Psoas muscle (tissue), 8 donors: ENCODE results near the gene BRINP2. TPM values are rescaled to one million over a fixed set of nuclear protein-coding genes. Genes with fewer than 3 reads are reported as not detected.

ENCODE experiments used
- ATAC-seq, 4 donors: fragments of 200-7000 bp; cut with Tn5 transposase; one replicate each; pipeline ENCODE4 v1.9.1; 2020; ENCODE audit warnings: moderate library complexity in 3 of 4, mild to moderate bottlenecking in 2 of 4
- DNase-seq, 2 donors: peaks; one replicate each; pipeline ENCODE4 v3.0.0-alpha.2; 2020
- H3K27ac ChIP-seq: fragments of 200-600 bp; one replicate; pipeline ENCODE4 v1.8.0; 2022
- H3K27me3 ChIP-seq, 3 donors: fragments of 200-600 bp in 1 of 3; one replicate each; pipeline versions ENCODE4 v1.6.1 to v1.8.0; 2013 to 2022; ENCODE audit warnings: low read length in 2 of 3, mild to moderate bottlenecking in 2 of 3, moderate library complexity in 1 of 3; ENCODE audit not compliant: insufficient read depth in 3 of 3
- H3K36me3 ChIP-seq, 2 donors: fragments of 200-600 bp in 1 of 2; one replicate each; pipeline versions ENCODE4 v1.6.1 to v1.8.0; 2013 to 2022; ENCODE audit warnings: low read depth in 1 of 2, mild to moderate bottlenecking in 1 of 2, moderate library complexity in 1 of 2; ENCODE audit not compliant: insufficient read depth in 1 of 2
- H3K4me1 ChIP-seq: fragments of 200-600 bp; one replicate; pipeline ENCODE4 v1.8.0; 2022
- H3K4me3 ChIP-seq: fragments of 200-600 bp; one replicate; pipeline ENCODE4 v1.8.0; 2022; ENCODE audit warnings: mild to moderate bottlenecking
- H3K9me3 ChIP-seq: fragments of 200-600 bp; one replicate; pipeline ENCODE4 v1.8.0; 2022
- CTCF ChIP-seq: fragments of 200-600 bp; IDR thresholded peaks from one replicate; pipeline ENCODE4 v1.8.0; 2022; ENCODE audit warnings: antibody characterized with exemption
- WGBS, 3 donors: extraction: QIAGEN DNeasy Blood & Tissue Kit; methylation state at CpG; one replicate each; pipeline versions ENCODE4 v1.1.6 to v1.1.7; 2013; 5-methylcytosine and 5-hydroxymethylcytosine counted together
- intact Hi-C, 2 donors: fragments of 100-400 bp; cut with DNase I; formaldehyde crosslinking; loops; one replicate each; pipeline versions ENCODE4 v1.11.0 to v1.14.2; 2022
- polyA plus RNA-seq, 3 donors: library from polyadenylated mRNA; stranded (reverse); fragments of 200-250 nt; gene quantifications; one replicate each; pipeline ENCODE4 v1.2.3, GENCODE V29; 2013
- total RNA-seq, 4 donors: library from RNA; stranded (reverse); fragmentation: NEBNext Ultra II Directional in 2 of 4; extraction: Animal tissue kit (Norgen Biotek cat#: 25700) in 2 of 4; gene quantifications; one replicate each; pipeline versions ENCODE4 v1.2.1 to v1.2.4, GENCODE V29; 2021 to 2023
- donor health status: healthy with polysubstance abuse.
- donor health status: DM: no; HTN: no; CAD: no; lungs with moderate emphysema.
- donor health status: Bipolar disorder and iron deficiency.
- donor health status: healthy.
- donor health status: DM: yes; HTN: yes; CAD: no.
- donor health status: DM: no; HTN: no; CAD: no.
- donor health status: DM: no; HTN: no; CAD: no.
- donor health status: DM: yes; HTN: yes; CAD: no.

The BRINP2 gene
- total and polyA plus RNA-seq, 7 donors: 0.04 to 0.38 (median 0.23) TPM; not detected in 3

GRCh38 chr1:177133977-177134538 lies 36.7 kb upstream of the BRINP2 start:
- WGBS, 3 donors: 80 to 91% (median 84%) methylated on average over 4 of the region's 4 CpGs
- H3K27ac ChIP-seq: no peak overlapping the region

GRCh38 chr1:177135250-177135649 lies 35.5 kb upstream of the BRINP2 start:
- Histone ChIP-seq H3K4me1 (no peaks in the 10 kb centered on the region), H3K27ac (no peak overlapping the region), H3K4me3 (no peak overlapping the region), H3K27me3 (peaks cover 0 to under 1% (median 0%) of the 10 kb centered on the region in 3 donors), H3K9me3 (no peaks in the 10 kb centered on the region), H3K36me3 (no peaks in the 10 kb centered on the region)
- intact Hi-C loops: no loop called here
- DNase-seq (no peak), ATAC-seq (no peak)
- 52 to 58% (median 53%) methylated on average over 4 of the region's 4 CpGs for WGBS, 3 donors
- TF ChIP-seq CTCF: no peak

More at GRCh38 chr1:177133977-177134538, 36.7 kb upstream of the BRINP2 start:
- Histone ChIP-seq H3K36me3 (no peaks in the 10 kb centered on the region), H3K4me1 (no peaks in the 10 kb centered on the region), H3K27me3 (peaks cover 0 to 9% (median 0%) of the 10 kb centered on the region in 3 donors), H3K9me3 (no peaks in the 10 kb centered on the region), H3K4me3 (no peak overlapping the region)
- intact Hi-C loops: no loop called here
- TF ChIP-seq CTCF: no peak
- no peak for DNase-seq
- ATAC-seq: no peak

DNA sequence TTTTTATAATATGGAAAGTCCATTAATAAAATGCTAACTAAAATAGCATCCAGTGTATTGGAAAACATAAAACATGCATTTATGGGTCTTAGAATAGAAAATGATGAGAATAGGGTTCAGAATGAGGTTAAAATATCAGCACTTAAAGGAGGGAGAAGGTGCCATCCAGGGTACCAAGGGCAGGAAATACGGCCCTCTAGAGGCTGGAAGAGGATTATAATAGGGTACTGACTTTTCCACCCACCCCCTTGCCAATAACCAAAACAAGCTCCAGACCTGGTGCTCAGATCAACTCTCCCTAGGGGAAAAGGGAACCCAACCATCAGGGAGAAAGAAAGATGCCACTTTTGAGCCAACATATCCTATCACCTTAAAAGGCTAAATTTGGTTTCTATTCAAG lies 32.9 kb upstream of the BRINP2 start:
- no peaks in the 10 kb centered on the region for H3K4me1 ChIP-seq
- H3K27me3 ChIP-seq: peaks cover 0 to 5% (median 0%) of the 10 kb centered on the region in 3 donors
- WGBS, 3 donors: 43 to 54% (median 51%) methylated on average over 1 of the region's 1 CpG
- no peak overlapping the region for H3K4me3 ChIP-seq
- no peaks in the 10 kb centered on the region for H3K9me3 ChIP-seq
- DNase-seq (no peak), ATAC-seq (no peak)
- intact Hi-C loops: no loop called here
- no peak for TF ChIP-seq CTCF
- H3K36me3 ChIP-seq: no peaks in the 10 kb centered on the region
- H3K27ac ChIP-seq: no peak overlapping the region

DNA sequence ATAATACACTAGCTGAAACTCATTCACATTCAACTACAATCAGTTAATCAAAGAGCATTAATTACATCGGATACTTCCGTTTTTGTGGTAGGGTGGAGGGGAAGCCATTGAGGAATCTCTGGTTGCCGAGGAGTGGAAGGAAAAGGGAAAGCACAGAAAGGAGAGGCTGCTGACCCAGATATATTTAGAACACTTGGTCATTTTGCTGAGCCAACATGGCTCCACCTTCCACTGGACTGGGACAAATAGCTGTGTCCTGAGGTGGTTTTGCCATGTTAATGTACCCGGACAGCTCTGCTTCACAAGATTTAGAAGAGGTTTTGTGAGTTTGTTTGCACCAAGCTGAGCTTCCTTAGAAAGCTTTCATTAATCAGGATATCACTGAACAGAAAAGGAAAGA lies 32.4 kb upstream of the BRINP2 start:
- H3K9me3 ChIP-seq: no peaks in the 10 kb centered on the region
- ATAC-seq (no peak), DNase-seq (no peak)
- no peak overlapping the region for H3K27ac ChIP-seq
- H3K36me3 ChIP-seq: no peaks in the 10 kb centered on the region
- H3K4me1 ChIP-seq: no peaks in the 10 kb centered on the region
- 78 to 84% (median 79%) methylated on average over 4 of the region's 4 CpGs for WGBS, 3 donors
- H3K27me3 ChIP-seq: peaks cover 0 to 5% (median 1%) of the 10 kb centered on the region in 3 donors
- TF ChIP-seq CTCF: no peak
- no peak overlapping the region for H3K4me3 ChIP-seq
- intact Hi-C loops: no loop called here

- DNase-seq: no peak
- no peak for ATAC-seq
- H3K4me1 ChIP-seq: no peaks in the 10 kb centered on the region
- TF ChIP-seq CTCF: no peak
- H3K4me3 ChIP-seq: no peak overlapping the region
- no peak overlapping the region for H3K27ac ChIP-seq
- H3K27me3 ChIP-seq: peaks cover 0 to 5% (median 2%) of the 10 kb centered on the region in 3 donors
- 52 to 73% (median 56%) methylated on average over 1 of the region's 1 CpG for WGBS, 3 donors
- H3K9me3 ChIP-seq: no peaks in the 10 kb centered on the region
- intact Hi-C loops: no loop called here
- H3K36me3 ChIP-seq: no peaks in the 10 kb centered on the region
Observed at GRCh38 chr1:177142010-177142409, 28.7 kb upstream of the BRINP2 start.
